ENCODE results near the gene CHAMP1.

GRCh38 chr13:114298866-114299265 lies 15.4 kb upstream of the CHAMP1 start:
- TF ChIP-seq, protein P1, sequence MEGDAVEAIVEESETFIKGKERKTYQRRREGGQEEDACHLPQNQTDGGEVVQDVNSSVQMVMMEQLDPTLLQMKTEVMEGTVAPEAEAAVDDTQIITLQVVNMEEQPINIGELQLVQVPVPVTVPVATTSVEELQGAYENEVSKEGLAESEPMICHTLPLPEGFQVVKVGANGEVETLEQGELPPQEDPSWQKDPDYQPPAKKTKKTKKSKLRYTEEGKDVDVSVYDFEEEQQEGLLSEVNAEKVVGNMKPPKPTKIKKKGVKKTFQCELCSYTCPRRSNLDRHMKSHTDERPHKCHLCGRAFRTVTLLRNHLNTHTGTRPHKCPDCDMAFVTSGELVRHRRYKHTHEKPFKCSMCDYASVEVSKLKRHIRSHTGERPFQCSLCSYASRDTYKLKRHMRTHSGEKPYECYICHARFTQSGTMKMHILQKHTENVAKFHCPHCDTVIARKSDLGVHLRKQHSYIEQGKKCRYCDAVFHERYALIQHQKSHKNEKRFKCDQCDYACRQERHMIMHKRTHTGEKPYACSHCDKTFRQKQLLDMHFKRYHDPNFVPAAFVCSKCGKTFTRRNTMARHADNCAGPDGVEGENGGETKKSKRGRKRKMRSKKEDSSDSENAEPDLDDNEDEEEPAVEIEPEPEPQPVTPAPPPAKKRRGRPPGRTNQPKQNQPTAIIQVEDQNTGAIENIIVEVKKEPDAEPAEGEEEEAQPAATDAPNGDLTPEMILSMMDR (IDR thresholded peaks at IDR 0.05): no peak
- TF ChIP-seq POLR2A (IDR thresholded peaks at IDR 0.05) (no peak), POLR2AphosphoS5 (IDR thresholded peaks at IDR 0.05) (no peak)
